Pulmonary artery endothelial cell (primary cell): ENCODE results near the gene HIGD1A. TPM values are rescaled to one million over a fixed set of nuclear protein-coding genes. Genes with fewer than 3 reads are reported as not detected.
"Not testable (repeated sequence)": the region's sequence is repeated elsewhere in the genome, so short reads cannot be mapped to it uniquely, and the experiment has no call there.

Source experiments
- DNase-seq: peaks from one replicate; pipeline ENCODE4 v3.0.0-alpha.2; 2011; ENCODE audit warnings: low read depth, low spot score
- total RNA-seq: library from RNA; depleted of rRNA; stranded (reverse); fragments of >200 nt; gene quantifications from 2 replicates; pipeline ENCODE4 v1.2.3, GENCODE V29; 2014

The HIGD1A gene
- total RNA-seq, 1 donor from 2014 or later = 139 TPM

DNA sequence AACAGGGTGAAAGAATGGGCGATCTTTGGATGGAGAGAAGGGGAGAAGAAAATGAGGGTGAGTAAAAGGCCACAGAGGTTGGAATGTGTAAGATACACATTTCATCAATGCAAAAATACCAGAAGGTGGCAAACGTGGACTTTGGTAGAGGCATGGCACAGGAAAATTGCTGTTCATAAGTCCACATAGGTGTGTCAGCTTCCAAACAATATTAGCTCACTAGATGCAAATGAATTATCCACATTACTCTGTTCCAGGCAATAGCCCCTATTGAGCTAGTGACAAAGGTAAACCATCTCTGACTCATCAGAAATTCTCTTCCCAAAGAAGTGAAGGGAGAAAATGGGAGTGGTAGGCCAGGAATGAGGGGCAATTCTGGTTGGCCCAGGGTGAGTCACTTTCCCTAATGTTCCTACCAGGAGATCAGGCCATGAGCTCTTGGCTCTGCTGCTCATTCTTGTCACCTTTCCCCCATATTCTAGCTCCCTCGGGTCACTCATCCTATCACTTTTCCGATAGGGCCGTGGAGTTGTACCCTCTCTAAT lies 24.9 kb upstream of the HIGD1A start:
- DNase-seq = no peak

DNA sequence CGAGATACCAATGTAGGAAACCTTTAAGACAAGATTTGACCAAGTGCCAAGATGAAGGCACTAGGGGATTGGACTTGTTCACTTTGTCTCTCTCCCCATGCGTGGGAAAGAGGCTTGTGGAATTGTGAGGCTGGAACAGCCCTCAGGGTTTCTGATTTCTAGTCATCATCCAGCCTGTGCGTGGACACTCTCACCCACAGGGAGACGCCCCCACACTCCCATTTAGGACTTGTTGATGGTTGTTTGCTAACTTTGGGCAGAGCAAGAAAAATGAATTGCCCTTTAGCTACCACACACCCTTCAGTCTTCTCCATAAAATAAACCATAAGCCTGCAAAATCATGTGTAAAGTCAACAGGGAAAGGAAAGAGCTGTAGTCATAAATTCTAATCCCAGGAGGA lies 23.4 kb upstream of the HIGD1A start:
- DNase-seq = no peak

DNA sequence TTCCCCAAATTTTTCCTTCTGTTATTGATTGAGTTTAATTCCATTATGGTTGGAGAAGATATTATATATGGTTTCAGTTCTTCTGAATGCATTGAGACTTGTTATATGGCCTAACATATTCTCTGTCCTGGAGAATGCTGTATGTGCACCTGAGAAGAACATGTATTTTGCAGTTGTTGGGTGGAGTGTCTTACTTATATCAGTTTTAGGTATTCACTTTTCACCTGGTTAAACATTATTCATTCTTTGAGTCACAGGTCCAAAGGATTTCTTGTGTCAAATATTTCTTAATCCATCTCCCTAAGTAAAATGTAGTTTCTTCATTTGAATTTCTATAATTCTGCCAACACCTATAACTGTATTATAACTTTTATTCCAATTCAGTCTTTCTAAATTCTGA lies 22.7 kb upstream of the HIGD1A start:
- no peak for DNase-seq

DNA sequence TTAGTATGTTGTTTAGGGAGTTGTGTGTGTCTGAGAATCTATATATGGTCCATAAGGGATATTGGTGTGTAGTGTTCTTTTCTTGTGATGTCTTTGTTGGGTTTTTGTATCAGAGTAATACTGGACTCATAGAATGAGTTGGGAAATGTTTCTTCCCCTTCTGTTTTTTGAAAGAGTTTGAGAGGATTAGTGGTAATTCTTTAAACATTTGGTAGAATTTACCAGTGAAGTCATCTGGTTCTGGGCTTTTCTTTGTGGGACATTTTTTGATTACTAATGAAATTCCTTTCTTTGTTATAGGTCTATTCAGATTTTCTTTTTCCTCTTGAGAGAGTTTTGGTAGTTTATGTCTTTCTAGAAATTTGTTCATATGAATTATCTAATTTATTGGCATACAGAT lies 21.9 kb upstream of the HIGD1A start:
- DNase-seq = no peak

DNA sequence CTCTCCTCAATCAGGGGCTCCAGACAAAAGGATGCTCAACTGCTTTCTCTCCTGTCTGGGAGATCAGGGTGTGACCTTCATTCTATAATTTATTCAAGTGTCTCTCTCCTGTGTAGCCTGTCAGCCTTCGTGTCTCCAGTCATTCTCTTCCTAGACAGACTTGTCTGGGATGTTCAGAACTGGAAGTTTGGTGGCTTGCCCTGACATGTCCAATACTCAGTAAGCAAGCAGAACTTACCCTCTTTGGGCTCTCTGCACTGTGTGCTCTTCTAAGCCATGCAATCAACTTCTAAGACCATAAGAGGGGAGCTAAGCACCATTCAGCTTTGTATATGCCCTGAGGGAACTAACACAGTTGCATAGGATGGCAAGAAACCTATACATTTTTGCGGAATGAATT lies 19.1 kb upstream of the HIGD1A start:
- no peak for DNase-seq

DNA sequence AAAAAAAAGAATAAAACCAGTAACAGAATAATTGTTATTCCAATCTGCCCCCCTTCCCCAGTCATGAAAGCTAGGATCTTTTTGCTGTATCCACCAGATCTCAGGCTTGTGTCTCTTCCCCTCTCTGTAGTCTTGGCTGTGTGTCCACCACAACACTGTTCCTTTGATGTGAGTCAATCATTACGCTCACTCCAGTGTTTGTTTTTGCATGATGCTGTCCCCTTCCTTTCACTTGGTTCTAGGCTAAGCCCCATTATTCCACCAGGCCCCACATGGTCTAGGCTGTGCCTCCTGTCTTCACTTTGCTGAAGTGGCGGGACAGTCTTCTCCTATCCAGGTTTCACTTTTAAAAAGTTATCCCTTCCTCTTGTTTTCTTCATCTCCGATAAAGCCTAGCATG lies 18.5 kb upstream of the HIGD1A start:
- DNase-seq = no peak

DNA sequence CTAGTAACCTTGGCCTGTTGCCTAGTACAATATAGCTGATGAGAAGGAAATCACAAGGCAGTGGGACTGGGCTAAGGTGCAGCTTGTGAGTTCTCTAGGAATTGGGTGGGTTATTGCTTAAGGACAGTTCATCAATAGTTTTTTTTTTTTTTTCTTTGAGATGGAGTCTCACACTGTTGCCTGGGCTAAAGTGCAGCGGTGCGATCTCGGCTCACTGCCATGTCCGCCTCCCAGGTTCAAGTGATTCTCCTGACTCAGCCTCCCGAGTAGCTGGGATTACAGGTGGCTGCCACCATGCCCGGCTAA lies 16.4 kb upstream of the HIGD1A start:
- DNase-seq = no peak

DNA sequence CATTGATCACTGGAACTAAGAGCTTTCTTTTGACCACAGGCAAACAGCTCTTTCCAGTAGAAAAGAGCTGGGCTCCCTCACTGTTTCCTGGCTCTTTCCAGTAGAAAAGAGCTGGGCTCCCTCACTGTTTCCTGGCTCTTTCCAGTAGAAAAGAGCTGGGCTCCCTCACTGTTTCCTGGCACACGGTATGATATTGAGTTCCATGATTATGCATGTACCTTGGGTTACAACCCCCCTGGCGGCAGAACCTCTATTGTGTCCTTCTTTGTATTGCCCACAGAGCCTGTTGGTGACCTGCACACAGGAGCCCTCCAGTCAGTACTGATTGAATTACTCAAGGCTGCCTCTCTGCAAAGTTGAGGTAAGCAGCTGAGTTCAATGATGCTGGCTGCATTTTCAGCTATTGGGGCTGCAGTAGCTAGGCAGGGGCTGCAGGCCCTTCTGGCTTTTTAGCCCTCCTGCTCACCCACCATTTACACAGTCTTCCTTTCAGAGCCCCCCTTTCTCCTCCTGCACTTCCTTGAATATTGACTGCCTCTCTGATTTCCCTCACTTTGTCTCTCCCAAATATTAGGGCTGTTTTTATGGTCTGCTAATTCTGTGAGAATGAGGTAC lies 15.2 kb upstream of the HIGD1A start:
- no peak for DNase-seq

DNA sequence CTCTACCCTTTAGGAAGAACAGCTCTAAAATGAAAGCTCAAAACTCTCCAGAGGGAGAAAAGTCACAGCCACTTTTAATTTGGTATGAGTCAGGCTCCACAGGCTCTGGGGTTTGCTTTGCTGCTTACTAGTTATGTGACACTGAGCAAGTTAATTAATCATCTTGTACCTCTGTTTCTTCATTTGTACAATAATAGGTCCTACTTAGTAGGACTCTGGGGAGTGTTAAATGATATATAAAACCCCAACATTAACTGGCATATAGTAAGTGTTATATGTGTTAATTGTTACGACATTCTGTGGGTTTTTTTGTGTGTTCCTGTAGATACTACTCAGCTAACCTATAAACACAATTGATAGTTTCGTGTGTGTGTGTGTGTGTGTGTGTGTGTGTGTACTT lies 11.5 kb upstream of the HIGD1A start:
- DNase-seq = no peak

DNA sequence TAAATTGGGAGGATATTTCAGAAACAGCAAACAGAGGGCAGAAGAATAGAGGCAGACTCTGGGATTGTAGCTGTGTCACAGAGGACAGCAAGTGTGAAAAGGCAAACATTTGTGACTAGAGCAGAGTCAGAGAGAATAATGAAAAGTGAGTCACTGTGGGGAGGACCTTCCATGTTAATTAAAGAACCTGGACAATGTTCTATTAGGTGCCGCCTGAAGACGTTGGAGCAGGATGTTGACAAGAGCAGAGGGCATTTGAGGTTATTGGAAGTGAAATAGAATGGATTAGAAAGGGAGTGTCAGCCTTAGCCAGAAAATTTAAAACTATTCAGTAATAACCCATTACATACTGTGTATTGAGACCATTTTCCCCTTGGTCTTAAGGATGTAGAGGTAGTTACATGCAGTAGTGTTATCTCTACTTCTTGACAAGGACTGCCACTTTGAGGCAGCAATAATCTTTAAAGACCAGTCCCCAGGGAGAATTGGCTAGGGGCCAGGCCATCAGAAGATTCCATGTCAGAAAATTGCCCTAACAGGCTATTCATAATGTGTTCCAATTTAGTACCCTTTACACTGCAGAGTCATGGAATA lies 10.7 kb upstream of the HIGD1A start:
- no peak for DNase-seq

DNA sequence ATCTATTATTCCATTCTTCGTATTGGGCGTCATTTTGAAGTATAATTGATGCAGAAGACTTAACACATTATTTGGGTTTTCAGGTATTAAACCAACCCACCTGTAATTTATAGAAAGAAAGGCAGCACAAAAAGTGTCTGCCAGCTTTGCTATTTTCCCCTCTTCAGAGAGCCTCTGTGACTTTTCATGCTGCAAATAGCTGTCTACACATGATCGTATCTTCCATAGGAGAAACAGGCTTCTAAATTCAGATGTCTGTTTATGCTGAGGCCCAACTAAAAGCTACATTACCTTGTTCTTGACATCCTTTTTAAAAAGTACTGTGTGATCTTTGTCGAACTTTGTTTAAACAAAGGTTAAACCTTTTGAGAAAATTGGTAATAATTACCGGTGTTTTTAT lies 10.0 kb upstream of the HIGD1A start:
- DNase-seq = no peak

DNA sequence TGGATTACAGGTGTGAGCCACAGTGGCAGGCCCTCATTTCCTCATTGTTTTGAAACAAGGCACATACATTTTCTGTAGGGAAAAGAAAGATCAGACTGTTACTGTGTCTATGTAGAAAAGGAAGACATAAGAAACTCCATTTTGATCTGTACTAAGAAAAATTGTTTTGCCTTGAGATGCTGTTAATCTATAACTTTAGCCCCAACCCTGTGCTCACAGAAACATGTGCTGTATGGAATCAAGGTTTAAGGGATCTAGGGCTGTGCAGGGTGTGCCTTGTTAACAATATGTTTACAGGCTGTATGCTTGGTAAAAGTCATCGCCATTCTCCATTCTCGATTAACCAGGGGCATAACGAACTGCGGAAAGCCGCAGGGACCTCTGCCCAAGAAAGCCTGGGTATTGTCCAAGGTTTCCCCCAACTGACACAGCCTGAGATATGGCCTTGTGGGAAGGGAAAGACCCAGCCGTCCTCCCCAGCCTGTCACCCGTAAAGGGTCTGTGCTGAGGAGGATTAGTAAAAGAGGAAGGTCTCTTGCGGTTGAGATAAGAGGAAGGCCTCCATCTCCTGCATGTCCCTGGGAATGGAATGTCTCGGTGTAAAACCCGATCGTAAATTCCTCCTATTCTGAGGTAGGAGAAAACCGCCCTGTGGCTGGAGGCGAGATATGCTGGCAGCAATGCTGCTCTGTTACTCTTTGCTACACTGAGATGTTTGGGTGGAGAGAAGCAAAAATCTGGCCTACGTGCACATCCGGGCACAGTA lies 7.0 kb upstream of the HIGD1A start:
- DNase-seq = not testable (repeated sequence)

DNA sequence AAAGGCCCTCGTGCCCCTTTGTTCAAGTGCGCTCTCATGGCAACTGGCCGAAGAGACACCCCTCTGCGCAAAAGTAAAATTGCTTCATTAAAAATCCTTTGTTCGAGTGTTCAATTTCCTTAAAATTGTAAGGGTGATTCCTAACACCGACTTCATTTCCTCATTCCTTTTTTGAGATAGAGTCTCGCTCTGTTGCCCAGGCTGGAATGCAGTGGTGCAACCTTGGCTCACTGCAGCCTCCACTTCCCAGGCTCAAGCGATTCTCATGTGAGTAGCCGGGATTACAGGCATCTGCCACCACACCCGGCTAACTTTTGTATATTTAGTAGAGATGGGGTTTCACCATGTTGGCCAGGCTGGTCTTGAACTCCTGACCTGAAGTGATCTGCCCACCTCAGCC lies 6.4 kb upstream of the HIGD1A start:
- not testable (repeated sequence) for DNase-seq

DNA sequence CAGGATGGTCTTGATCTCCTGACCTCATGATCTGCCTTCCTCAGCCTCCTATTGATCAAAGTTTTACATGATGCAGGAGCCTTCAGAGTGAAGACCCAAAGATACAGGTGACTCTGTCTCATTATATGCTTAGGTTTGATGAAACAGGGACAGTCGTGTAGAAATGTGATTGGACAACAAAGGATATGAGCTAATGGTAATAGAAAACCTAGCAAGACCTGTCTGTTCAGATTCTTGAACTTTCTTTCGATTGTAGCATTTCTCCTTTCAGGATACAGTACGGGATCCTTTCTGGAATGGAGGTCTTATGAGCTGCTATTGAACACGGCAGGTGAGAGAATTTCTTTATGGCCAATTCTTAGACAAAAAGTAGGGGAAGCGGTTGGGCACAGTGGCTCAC lies 4.9 kb upstream of the HIGD1A start, which contains the start of gene ACKR2:
ACKR2 (plus strand) TSS at position 244 of the 400 bp plus-strand sequence. CDS start 55,058 bp downstream, outside the sequence.
- DNase-seq = no peak

DNA sequence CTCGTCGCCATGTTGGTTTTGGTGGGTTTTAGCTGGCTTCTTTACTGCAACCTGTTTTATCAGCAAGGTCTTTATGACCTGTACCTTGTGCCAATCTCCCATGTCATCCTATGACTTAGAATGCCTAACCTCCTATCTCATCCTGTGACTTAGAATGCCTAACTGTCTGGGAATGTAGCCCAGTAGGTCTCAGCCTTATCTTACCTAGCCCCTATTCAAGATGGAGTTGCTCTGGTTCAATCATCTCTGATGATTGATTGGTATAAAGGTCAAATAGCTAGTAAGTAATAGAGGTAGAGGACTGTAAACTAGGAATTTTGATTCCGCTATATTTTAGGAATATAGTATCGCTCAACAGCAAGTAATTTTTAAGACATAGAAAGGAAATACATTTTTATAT lies 3.6 kb upstream of the HIGD1A start:
- DNase-seq = no peak

DNA sequence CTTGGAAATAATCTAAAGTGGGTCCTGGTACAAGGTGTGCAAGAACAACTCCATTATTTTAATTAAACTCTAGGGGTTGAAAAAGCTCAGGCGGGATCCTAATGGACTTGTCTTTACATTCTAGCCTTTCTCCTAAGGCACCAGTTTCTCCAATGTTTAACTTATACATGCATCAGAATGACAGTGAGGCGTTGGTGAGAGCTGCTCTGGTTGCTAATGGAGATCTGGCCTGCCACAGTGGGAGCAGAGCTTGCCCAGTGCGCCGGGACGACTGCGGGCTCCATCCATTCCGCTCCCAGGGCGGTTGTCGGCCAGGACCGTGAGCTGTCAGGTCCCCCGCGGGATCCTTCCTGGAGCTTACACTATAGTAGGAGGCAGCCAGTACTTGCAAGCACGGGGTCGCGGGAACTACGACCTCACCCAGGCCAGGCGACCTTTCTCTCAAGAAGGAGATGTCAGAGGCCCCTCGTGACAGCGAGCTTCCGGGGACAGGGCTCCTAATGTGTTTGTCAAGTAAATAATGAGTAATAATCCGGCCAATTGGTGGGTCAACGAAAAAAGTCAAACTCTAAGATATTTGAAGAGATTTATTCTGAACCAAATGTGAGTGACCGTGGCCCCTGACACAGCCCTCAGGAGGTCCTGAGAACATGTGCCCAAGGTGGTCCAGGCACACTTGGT lies 991 bp upstream of the HIGD1A start:
- DNase-seq = no peak

DNA sequence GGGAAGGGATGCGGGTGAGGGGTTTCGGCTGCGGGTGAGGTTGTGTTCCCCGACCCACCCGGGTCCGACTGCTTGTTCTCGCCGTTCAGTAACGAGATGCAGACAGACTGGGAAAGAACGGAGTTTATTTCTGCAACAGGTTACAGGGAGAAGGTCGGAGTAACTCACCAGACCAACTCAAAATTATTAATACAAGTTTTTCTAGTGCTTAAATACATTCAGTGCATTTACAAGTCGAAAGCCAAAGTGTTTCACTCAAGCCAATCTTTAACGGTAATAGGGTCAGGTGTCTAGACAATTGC lies 492 bp upstream of the HIGD1A start:
- DNase-seq = no peak

DNA sequence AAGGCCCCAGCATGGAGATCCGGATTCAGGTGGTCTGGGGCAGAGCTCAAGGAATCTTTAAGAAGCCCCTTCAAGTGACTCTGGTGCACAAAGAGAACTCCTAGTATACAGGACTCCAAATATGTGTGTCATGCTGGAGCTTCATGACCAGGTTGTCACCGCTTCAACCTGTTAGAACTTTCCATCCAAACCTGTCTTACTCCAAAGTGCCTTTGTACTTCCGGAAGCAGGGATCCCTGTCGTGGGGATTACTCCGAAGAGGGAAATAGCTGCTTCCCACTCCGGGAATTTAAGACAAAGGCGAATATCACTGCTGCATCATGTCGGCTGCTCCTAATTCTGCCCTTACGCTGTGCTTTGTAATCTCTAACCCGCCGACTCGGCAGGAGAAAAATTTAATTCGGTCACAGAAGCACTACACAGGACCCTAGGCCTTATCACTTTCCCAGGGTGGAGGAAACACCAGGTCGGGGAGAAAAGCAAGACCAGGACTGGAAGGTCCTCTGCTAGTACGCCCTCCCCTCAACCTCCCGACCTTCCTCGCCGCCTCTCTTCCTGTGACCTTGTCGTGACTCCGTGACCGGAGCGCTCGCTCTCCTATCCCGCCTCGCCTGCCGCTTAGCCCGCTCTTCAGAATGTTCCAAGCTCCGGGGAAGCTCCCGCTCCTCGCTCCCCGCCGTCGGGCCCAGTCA lies 730 bp downstream of the HIGD1A start:
- DNase-seq = no peak

DNA sequence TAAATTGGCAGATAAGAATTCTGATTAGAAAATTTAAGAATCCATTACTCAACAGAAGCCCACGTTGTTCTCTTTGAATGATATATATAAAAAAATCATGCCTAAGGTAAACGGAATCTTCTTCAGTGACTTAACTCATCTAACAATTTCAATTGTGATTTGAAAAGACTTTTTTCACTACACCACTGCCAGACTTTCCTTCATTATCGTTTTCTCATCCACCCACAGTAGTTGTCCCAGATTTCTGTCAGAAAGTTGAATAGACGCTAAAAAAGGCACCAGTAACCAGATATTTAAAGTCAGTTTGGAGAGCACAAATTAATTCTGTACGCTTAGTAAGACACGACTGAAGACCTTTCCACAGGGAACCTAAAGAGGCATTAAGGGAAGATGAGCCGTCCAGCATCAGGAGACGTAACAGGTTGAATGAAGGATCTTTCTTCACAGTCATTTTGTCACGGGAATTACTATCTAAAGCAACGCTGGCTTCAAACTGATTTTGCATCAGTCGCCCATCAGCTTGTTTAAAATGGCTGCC lies 1.3 kb downstream of the HIGD1A start:
- no peak for DNase-seq

DNA sequence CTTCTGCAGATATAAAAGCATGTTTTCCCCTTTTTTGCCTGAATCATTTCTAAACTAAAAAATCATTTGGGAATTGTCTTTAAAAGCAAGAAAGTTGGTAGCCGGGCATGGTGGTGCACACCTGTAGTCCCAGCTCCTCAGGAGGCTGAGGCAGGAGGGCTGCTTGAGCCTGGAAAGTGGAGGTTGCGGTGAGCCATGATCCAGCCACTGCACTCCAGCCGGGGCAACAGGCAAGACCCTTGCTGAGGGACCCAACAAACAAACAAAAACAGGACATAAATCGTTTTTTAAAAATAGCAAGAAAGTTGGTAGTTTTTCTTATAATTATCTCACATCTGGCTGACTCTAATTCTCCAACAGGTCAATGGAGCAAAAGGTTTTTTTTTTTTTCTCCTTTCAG lies 2.5 kb downstream of the HIGD1A start:
- no peak for DNase-seq

DNA sequence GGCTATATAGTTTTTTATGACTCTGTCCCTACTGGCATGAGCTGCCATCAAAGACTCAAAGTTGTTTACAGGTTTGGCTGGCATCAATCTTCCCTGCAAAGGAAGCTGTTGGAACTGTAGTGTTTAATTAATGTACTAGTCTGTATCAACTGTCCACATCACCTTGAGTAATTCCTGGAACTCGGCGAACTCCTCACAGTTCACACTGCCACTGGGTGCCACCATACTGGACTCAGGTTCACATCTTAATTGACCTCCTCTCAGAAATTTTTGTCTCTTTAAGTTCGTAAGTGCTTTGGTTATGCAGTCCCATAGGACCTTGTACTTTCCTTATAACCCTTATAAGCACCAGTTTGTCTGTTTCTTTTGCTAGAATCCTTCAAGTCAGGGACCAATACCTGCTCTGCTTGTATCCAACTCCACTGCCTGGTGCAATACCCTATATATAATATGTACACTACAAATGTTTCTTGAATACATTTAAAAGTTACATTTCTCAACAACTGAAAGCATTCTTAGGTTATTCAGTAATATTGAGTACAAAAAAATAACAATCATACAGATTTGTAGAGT lies 3.2 kb downstream of the HIGD1A start:
- no peak for DNase-seq
